K562 (cell line): ENCODE results near the gene MRAS. TPM values are rescaled to one million over a fixed set of nuclear protein-coding genes. Genes with fewer than 3 reads are reported as not detected.

Experiments used
- HDAC6 ChIP-seq: IDR thresholded peaks from 2 replicates; pipeline ENCODE4 v1.6.1; 2012; ENCODE audit warnings: low read depth, mild to moderate bottlenecking, control low read depth, inconsistent platforms, low read length, moderate library complexity
- IRF9 ChIP-seq: fragments of 450-650 bp; IDR thresholded peaks from 2 replicates; pipeline ENCODE4 v1.6.1; 2016; ENCODE audit warnings: missing biosample characterization, missing genetic modification characterization
- POLR2G ChIP-seq: fragments of 200-400 bp; formaldehyde crosslinking; IDR thresholded peaks from 2 replicates; pipeline ENCODE4 v1.6.1; 2017; ENCODE audit warnings: low read depth, mild to moderate bottlenecking, antibody characterized with exemption, low read length, moderate library complexity
- ZFPM2 ChIP-seq: fragments of 250-450 bp; sonication (Bioruptor Pico); IDR thresholded peaks from 2 replicates; pipeline ENCODE4 v1.5.1; 2022; ENCODE audit warnings: mild to moderate bottlenecking
- ZNF274 ChIP-seq: IDR thresholded peaks from 2 replicates; pipeline ENCODE4 v1.6.1; 2011; ENCODE audit warnings: low read depth, mild to moderate bottlenecking, low read length, moderate library complexity, borderline replicate concordance
- ZNF431 ChIP-seq: sonication (generic); formaldehyde crosslinking; IDR thresholded peaks from 2 replicates; pipeline ENCODE4 v1.8.0; 2022; ENCODE audit warnings: mild to moderate bottlenecking, missing genetic modification reagents
- ZNF655 ChIP-seq: fragments of 250-450 bp; sonication (Bioruptor Pico); IDR thresholded peaks from 2 replicates; pipeline ENCODE4 v1.5.0; 2021
- ZNF696 ChIP-seq: fragments of 250-450 bp; sonication (Bioruptor Pico); conservative IDR thresholded peaks from 2 replicates; pipeline ENCODE4 v1.4.0; 2020; ENCODE audit warnings: mild to moderate bottlenecking, moderate library complexity
- ZNF707 ChIP-seq: fragments of 250-450 bp; sonication (Bioruptor Pico); conservative IDR thresholded peaks from 2 replicates; pipeline ENCODE4 v1.8.0; 2022; ENCODE audit warnings: inconsistent platforms, mild to moderate bottlenecking, moderate library complexity
- polyA plus RNA-seq, 8 experiments: library from polyadenylated mRNA; depleted of rRNA in 4 of 8; stranded (reverse) in 5 of 8; unstranded in 3 of 8; fragments of >200 nt; fragmentation: Nextera tagmentation in 2 of 8; fragmentation: Illumina TruSeq in 1 of 8; extraction: Ambion mirVana in 2 of 8; extraction: Trizol in 1 of 8; gene quantifications; 2 replicates each; pipeline versions ENCODE4 v1.2.1 to v1.2.3, GENCODE V29; 2011 to 2014; ENCODE audit warnings: inconsistent platforms in 1 of 8, missing spikeins in 1 of 8
- total RNA-seq, 7 experiments: library from RNA; depleted of rRNA in 6 of 7; stranded (reverse); fragments of >200 nt in 6 of 7; fragmentation: Illumina TruSeq in 2 of 7; extraction: Trizol in 2 of 7; gene quantifications; 2 replicates each; pipeline versions ENCODE4 v1.2.1 to v1.2.3, GENCODE V29; 2011 to 2021; ENCODE audit warnings: low replicate concordance in 1 of 7
- TF ChIP-seq, protein P1 (sequence below): sonication (generic); formaldehyde crosslinking; IDR thresholded peaks from 2 replicates; pipeline ENCODE4 v1.8.0; 2023; ENCODE audit warnings: missing genetic modification reagents, mild to moderate bottlenecking, borderline replicate concordance
- TF ChIP-seq, protein P2 (sequence below): IDR thresholded peaks from 2 replicates; pipeline ENCODE4 v1.6.1; 2014; ENCODE audit warnings: antibody characterized with exemption

The MRAS gene
- total and polyA plus RNA-seq, 9 of the 15 experiments (the other 6 are each of a cell fraction or from before 2014, with no cell fraction given), result 1.5 to 10.0 (median 5.0) TPM

- TF ChIP-seq POLR2G (no peak), ZNF655 (CRISPR knock-in tag) (no peak), ZNF431 (CRISPR knock-in tag) (no peak), ZNF696 (CRISPR knock-in tag) (no peak), IRF9 (tag) (no peak), HDAC6 (no peak), ZNF274 (no peak), ZNF707 (CRISPR knock-in tag) (no peak), ZFPM2 (CRISPR knock-in tag) (no peak)
- TF ChIP-seq, protein P1, sequence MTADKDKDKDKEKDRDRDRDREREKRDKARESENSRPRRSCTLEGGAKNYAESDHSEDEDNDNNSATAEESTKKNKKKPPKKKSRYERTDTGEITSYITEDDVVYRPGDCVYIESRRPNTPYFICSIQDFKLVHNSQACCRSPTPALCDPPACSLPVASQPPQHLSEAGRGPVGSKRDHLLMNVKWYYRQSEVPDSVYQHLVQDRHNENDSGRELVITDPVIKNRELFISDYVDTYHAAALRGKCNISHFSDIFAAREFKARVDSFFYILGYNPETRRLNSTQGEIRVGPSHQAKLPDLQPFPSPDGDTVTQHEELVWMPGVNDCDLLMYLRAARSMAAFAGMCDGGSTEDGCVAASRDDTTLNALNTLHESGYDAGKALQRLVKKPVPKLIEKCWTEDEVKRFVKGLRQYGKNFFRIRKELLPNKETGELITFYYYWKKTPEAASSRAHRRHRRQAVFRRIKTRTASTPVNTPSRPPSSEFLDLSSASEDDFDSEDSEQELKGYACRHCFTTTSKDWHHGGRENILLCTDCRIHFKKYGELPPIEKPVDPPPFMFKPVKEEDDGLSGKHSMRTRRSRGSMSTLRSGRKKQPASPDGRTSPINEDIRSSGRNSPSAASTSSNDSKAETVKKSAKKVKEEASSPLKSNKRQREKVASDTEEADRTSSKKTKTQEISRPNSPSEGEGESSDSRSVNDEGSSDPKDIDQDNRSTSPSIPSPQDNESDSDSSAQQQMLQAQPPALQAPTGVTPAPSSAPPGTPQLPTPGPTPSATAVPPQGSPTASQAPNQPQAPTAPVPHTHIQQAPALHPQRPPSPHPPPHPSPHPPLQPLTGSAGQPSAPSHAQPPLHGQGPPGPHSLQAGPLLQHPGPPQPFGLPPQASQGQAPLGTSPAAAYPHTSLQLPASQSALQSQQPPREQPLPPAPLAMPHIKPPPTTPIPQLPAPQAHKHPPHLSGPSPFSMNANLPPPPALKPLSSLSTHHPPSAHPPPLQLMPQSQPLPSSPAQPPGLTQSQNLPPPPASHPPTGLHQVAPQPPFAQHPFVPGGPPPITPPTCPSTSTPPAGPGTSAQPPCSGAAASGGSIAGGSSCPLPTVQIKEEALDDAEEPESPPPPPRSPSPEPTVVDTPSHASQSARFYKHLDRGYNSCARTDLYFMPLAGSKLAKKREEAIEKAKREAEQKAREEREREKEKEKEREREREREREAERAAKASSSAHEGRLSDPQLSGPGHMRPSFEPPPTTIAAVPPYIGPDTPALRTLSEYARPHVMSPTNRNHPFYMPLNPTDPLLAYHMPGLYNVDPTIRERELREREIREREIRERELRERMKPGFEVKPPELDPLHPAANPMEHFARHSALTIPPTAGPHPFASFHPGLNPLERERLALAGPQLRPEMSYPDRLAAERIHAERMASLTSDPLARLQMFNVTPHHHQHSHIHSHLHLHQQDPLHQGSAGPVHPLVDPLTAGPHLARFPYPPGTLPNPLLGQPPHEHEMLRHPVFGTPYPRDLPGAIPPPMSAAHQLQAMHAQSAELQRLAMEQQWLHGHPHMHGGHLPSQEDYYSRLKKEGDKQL (CRISPR knock-in tag), result no peak
- TF ChIP-seq, protein P2, sequence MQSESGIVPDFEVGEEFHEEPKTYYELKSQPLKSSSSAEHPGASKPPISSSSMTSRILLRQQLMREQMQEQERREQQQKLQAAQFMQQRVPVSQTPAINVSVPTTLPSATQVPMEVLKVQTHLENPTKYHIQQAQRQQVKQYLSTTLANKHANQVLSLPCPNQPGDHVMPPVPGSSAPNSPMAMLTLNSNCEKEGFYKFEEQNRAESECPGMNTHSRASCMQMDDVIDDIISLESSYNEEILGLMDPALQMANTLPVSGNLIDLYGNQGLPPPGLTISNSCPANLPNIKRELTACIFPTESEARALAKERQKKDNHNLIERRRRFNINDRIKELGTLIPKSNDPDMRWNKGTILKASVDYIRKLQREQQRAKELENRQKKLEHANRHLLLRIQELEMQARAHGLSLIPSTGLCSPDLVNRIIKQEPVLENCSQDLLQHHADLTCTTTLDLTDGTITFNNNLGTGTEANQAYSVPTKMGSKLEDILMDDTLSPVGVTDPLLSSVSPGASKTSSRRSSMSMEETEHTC, result no peak
Measured at GRCh38 chr3:138443521-138444503, 95.4 kb downstream of the MRAS start (continued).
